GM13977 (cell line): Measurements from ENCODE around the gene CDH2.

Experiments used
- DNase-seq: peaks from one replicate; pipeline ENCODE4 v3.0.0; 2012; ENCODE audit warnings: low spot score
- CTCF ChIP-seq: IDR thresholded peaks from 2 replicates; pipeline ENCODE4 v1.5.1; 2012; ENCODE audit warnings: mild to moderate bottlenecking, control low read depth; ENCODE audit not compliant: insufficient read depth; ENCODE audit errors: extremely low read depth, missing control alignments
- in situ Hi-C: fragments of 300-500 bp; cut with MboI; formaldehyde crosslinking; loops from one replicate; pipeline ENCODE4 v1.12.0; 2022; ENCODE audit warnings: low sequenced_read_pairs, low pct_unique_long_range_greater_than_20kb, mixed read lengths, inconsistent platforms; ENCODE audit not compliant: unreplicated experiment

The CDH2 gene

DNA sequence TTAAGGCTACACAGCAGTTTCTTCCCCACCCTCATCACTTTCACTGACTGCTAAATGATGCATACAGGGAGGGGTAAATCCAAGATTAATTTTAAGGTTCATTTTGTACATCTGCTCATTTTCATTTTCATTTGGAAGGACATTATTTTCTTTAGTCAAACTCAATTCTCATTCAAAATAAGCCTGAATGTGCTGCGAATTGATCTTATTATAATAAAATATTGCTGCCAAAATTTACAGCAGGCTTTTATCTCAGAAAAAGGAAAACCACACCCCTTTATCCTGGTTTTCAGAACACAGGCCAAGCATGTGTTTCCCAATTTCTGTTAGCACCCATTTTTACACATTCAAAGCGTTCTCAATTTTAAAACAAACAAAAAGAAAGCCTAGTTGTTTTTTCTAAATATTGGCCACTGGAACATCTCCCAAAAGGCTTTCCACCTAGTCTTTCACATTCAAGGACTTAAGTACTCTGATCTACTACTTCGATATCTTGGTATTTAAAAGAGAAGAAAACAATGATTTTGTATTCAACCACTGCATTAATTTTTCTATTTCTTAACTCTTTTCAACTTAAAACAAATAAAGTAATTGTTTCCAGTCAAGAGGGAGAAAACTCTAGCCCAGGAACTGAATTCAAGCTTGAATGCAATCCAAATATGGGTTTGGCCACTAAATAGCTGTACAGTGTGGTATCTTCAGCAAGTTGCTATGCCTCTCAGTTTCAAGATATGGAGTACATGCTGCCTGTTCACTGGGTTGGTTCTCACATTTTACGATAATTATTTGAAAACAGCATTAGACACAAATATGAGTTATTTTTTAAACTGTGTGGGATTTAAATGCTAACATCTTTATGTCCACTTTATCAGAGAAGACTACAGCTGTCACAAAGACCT lies 52.5 kb downstream of the CDH2 start:
- DNase-seq = no peak
- in situ Hi-C loops = no loop called here
- TF ChIP-seq CTCF = no peak

DNA sequence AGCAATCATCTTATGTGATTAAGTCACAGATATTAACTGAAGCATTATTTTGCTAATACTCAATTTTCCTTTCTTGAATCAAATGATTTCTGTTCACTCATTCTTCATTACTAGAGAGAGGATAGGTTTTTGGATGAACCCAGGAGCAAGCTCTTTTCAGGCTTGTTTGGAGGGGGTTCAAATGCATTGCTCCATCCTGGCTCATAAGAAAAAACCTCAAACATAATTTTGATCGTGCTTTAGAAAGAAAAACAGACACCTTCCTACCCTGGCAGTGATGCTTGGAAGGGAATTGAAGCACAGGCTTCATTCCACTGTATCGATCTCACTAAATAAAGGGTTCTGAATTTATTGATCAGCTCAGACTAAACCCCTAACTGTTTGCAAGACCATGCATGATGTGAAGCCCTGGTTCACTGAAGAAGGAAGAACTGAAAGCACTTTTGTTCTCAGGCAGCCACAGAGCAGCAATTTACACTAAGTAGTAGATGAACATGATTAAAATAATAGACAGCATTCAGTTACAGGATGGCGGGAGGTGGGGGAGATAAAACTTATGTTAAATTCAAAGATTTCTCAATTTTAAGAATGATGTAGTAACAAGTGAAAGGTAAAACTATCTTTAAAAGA lies 53.4 kb downstream of the CDH2 start:
- no peak for DNase-seq
- TF ChIP-seq CTCF = no peak
- in situ Hi-C loops = no loop called here

- no peak for TF ChIP-seq CTCF
- in situ Hi-C loops = no loop called here
- no peak for DNase-seq
These were observed 56.0 kb downstream of the CDH2 start for GRCh38 chr18:28120828-28121515.

GRCh38 chr18:28116461-28116860 lies 60.5 kb downstream of the CDH2 start:
- no peak for DNase-seq
- in situ Hi-C loops = no loop called here

GRCh38 chr18:28115149-28115550 lies 61.8 kb downstream of the CDH2 start:
- DNase-seq = no peak
- in situ Hi-C loops = no loop called here
- TF ChIP-seq CTCF = no peak

More at GRCh38 chr18:28116461-28116860, 60.5 kb downstream of the CDH2 start:
- TF ChIP-seq CTCF = no peak

- in situ Hi-C loops = no loop called here
- no peak for TF ChIP-seq CTCF
- no peak for DNase-seq
These were observed 62.5 kb downstream of the CDH2 start for GRCh38 chr18:28114472-28114871.
